Tibial nerve (tissue), 3 donors: ENCODE measurements around the gene IWS1.

Source experiments
- POLR2A ChIP-seq, 2 donors: fragments of 450-650 bp; IDR thresholded peaks; one replicate each; pipeline ENCODE4 v1.6.1; 2017; ENCODE audit warnings: antibody characterized with exemption in 2 of 2, mild to moderate bottlenecking in 2 of 2, moderate library complexity in 2 of 2
- TF ChIP-seq, protein P1 (sequence below), 5 experiments: fragments of 200-600 bp in 3 of 5; fragments of 450-650 bp in 2 of 5; sonication (generic) in 3 of 5; IDR thresholded peaks; one replicate each; pipeline ENCODE4 v1.5.1; 2016 to 2019; ENCODE audit warnings: antibody characterized with exemption in 5 of 5, mild to moderate bottlenecking in 3 of 5, moderate library complexity in 2 of 5

DNA sequence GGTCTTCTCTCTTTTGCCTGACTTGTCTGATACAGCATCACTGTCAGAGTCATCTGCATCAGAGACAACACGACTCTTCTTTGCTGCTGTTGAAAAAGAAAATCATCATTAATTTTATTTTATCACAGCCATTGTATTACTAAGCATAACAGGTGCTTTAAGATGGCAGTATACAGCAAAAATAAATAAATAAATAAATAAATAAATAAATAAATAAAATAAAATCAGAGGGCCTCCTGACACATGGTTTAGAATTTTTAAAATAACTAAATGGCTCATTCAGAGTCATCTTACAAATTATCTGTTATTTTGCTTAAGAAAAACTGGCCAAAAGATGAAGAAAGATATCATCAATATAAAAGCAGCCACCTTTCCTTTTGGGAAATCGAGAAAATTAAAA is 22.8 kb downstream of the IWS1 start:
- no peak for TF ChIP-seq POLR2A (IDR thresholded peaks at IDR 0.05)
- TF ChIP-seq, protein P1, sequence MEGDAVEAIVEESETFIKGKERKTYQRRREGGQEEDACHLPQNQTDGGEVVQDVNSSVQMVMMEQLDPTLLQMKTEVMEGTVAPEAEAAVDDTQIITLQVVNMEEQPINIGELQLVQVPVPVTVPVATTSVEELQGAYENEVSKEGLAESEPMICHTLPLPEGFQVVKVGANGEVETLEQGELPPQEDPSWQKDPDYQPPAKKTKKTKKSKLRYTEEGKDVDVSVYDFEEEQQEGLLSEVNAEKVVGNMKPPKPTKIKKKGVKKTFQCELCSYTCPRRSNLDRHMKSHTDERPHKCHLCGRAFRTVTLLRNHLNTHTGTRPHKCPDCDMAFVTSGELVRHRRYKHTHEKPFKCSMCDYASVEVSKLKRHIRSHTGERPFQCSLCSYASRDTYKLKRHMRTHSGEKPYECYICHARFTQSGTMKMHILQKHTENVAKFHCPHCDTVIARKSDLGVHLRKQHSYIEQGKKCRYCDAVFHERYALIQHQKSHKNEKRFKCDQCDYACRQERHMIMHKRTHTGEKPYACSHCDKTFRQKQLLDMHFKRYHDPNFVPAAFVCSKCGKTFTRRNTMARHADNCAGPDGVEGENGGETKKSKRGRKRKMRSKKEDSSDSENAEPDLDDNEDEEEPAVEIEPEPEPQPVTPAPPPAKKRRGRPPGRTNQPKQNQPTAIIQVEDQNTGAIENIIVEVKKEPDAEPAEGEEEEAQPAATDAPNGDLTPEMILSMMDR (IDR thresholded peaks at IDR 0.05) = no peak
